KOPT-K1 (cell line): ENCODE results near the gene FOLH1.
"Not testable (repeated sequence)": the region's sequence is repeated elsewhere in the genome, so short reads cannot be mapped to it uniquely, and the experiment has no call there.

Experiments used
- H3K27ac ChIP-seq: fragments of 200-600 bp; sonication (generic); 2 replicates; pipeline ENCODE4 v1.5.1; 2016; ENCODE audit warnings: antibody characterized with exemption, mild to moderate bottlenecking, low read depth, low read length; ENCODE audit not compliant: poor library complexity, severe bottlenecking
- H3K36me3 ChIP-seq: fragments of 200-600 bp; sonication (generic); 2 replicates; pipeline ENCODE4 v1.5.1; 2017; ENCODE audit warnings: antibody characterized with exemption, mild to moderate bottlenecking, low read length, moderate library complexity; ENCODE audit not compliant: insufficient read depth
- H3K9me3 ChIP-seq: fragments of 200-600 bp; sonication (generic); 2 replicates; pipeline ENCODE4 v1.5.1; 2017; ENCODE audit warnings: antibody characterized with exemption, low read length, mild to moderate bottlenecking; ENCODE audit not compliant: insufficient read depth, poor library complexity, severe bottlenecking

Gene FOLH1

DNA sequence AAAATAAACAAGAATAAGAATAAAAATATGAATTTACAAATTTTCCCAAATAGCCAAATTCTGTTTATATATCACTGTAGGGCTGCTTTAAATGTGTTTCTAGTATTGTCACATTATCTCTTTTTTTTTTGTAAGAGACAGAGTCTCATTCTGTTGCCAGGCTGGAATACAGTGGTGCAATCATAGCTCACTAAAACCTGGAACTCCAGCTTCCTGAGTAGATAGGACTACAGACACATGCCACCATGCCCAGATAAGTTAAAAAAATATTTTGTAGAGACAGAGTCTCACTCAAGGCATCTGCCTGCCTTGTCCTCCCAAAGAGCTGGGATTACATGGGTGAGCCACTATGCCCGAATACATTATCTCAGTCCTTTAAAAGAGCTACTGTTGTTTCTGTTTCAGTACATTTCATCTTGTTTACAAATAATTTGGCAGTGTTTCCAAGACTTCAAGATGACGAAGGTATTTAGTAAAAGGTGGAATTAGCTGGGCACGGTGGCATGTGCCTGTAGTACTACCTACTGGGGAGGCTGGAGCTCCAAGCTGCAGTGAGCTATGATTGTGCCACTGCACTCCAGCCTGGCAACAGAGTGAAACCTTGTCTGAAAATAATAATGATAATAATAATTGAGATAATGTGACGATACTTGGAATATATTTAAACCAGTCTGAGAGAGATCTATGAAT is 6.0 kb downstream of the FOLH1 start:
- Histone ChIP-seq H3K36me3 (no peaks in the 10 kb centered on the region), H3K9me3 (no peaks in the 10 kb centered on the region), H3K27ac (no peak overlapping the region)

DNA sequence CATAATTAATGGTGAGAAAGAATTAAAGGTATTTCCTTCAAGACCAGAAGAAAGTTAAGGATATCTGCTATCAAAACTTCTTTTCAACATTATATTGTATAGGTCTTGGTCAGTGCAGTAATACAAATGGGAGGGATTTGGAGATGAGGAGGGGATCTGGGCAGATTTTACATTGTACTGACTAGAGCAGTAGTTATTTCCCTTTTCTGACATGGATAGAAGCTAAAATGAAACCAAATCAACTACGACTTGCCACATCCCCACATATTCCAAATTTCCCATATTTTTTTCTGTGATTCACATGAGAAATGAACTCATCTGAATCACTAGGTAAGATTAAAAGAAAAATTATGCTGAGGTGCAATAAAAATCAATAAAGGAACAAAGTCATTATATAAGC is 11.6 kb downstream of the FOLH1 start:
- H3K27ac ChIP-seq, H3K9me3 ChIP-seq, H3K36me3 ChIP-seq: not testable (repeated sequence)

DNA sequence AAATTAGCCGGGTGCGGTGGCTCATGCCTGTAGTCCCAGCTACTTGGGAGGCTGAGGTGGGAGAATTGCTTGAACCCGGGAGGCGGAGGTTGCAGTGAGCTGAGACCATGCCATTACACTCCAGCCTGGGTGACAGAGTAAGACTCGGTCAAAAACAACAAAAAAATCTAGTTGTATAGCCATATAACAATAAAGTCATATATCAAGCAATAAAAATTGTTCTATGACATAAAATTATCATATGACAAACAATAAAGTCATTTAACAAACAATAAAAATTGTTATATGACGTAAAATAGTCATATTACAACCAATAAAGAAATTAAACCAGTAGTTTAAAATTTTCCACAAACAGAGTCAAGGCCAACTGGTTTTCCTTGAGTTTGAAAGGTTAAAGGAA is 12.4 kb downstream of the FOLH1 start:
- H3K9me3 ChIP-seq, H3K36me3 ChIP-seq, H3K27ac ChIP-seq: not testable (repeated sequence)

DNA sequence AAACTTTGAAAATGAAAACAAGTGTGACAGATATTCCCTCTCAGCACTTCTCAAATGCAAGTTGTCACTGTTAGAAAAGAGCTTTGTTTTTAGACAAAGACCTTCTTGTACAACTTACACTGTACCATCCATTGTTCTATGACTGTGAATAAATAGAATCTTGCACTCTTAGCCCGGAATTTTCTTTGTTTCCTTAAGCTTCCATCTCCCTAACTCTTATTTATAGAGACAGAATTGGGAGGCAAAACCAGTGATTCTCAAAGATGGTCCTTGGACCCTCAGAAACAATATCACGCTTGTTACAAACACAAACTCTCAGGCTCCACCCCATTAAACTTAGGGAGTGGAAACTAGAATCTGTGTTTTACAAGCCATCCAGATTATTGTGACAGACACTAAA is 18.1 kb downstream of the FOLH1 start:
- not testable (repeated sequence) for H3K36me3 ChIP-seq, H3K27ac ChIP-seq, H3K9me3 ChIP-seq

DNA sequence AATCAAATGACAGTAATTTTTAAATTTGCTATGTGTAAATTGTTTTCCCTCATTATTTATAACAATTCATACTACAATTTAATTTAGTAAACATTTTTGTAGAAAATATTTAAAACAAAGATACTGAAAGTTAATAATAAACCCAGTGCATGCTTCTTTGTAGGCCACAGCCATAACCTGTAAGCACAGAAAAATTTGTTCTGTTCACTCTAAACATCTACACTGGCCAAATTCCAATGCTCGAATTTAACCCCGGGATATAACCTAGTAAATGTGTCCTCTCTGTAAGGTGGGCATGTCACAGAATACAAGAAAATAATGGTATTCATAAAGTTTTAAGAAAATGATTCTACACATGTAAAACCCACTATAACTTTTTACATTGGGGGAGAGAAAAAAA is 22.2 kb downstream of the FOLH1 start:
- not testable (repeated sequence) for H3K27ac ChIP-seq, H3K36me3 ChIP-seq, H3K9me3 ChIP-seq

DNA sequence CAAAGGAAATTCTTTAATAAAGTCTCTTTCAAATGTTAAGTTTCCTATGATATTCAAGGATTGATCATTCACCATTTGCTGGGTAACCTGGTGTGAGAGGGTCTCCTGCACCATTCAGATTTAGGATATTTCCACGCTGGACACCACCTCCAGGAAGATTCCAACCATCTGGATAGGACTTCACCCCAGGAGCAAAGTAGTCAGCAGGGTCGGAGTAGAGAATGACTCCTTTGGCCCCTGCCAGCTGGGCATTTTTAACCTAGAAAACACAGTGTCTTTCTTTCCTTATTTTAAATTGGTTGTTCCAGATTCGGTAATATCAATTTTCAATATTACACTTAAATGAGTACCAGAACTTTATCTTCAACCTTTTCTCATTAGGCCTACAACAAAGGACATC is 22.8 kb downstream of the FOLH1 start:
- H3K27ac ChIP-seq, H3K36me3 ChIP-seq, H3K9me3 ChIP-seq: not testable (repeated sequence)

DNA sequence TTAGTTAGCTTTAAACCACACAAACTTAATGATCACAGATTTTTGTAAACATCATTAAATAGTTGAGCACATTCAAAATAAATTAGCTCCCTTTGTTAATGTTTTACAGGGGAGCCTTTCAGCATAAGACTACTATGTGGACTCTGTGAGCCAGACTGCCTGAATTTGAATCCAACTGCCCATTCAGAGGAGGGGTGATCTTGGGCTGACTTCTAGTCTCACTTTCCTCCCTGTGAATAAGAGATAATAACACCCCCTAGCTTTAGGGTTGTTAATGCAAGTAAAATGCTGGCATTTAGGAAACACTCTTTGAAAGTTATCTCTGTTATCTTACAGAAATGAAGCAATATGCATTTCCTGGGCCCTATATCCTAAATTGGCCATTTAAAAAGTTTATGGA is 23.6 kb downstream of the FOLH1 start:
- H3K9me3 ChIP-seq, H3K36me3 ChIP-seq, H3K27ac ChIP-seq: not testable (repeated sequence)

DNA sequence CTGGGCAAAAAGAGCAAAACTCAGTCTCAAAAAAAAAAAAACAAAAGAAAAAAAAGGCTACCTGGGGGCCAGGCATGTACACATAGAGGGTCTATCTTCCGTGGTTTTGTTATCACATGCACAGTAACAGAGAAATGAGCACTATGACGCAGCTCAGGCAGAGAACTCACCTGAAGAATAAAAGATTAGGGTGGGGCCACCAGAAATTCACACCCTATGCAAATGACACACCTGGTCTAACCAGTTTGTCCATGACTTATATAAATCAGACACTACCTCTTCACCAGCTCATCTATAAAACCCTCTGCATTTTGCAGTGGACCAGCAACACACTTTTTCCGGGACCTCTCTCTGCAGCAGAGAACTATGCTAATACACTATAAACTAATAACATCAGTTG is 30.5 kb downstream of the FOLH1 start:
- not testable (repeated sequence) for H3K9me3 ChIP-seq, H3K27ac ChIP-seq, H3K36me3 ChIP-seq

DNA sequence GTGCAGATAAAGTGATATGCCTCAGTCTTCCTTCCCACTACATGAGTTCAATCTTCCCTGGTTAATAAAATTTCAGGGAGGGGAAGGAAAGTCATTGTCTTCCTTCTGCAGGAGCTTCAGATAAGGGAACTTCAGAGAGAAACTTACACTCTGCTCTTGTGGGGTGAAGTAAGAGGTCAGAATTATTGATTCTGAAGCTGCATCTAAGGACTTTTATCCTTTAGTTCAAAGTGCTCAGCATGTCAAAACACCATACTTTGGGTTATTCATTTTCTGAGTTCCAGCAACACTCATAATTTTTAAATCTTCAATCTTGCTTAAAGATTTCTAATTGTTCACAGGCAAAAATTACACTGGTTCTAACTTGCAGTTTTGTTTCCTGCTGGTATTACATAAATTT is 33.0 kb downstream of the FOLH1 start:
- H3K27ac ChIP-seq, H3K9me3 ChIP-seq, H3K36me3 ChIP-seq: not testable (repeated sequence)

DNA sequence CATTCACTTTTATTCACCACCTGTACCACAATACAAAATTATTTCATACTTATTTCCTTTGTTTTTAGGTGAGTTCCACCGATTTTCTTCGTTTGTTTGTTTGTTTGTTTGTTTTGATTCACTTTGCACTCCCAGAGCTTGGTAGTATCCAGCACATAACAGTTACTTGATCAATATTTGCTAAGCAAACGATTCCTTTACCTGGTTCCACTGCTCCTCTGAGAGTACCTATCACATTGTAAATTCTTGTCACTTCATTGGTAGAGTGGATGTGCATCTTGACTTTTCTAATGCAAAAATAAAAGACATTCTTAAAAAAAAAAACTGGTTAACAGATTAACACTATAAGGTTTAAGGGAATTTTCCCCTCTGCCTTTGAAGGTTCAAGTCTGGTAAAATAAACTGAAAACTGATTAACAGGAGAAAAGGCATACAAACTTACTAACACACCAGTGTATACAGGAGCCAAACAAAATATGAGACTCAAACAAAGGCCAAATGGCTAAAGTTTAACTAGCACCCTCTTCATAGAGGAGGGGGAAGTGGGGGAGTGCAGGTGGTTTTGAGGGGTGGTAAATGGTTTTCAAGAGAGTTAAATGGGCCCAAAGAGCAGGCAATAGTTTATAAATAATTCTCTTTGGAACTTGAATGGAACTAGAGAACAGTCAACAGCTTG is 33.6 kb downstream of the FOLH1 start:
- H3K27ac ChIP-seq, H3K9me3 ChIP-seq, H3K36me3 ChIP-seq: not testable (repeated sequence)

DNA sequence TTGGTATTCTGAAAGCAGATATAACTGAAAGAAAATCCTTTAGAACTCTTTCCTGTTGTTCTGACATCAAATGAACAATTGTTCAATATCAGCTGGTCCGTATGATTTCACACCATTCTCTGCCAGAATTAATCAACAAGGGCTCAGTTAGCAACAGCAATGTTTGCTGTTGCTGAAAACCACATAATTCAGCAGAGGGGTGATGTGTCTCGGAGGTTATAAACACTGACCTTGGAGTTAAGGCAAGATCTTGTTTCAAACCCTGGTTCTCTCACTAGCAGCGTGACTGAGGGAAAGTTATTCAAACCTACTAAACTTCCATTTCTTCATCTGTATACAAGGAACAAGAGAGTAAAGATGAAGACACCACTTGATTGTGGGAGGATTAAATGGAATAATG is 36.8 kb downstream of the FOLH1 start:
- not testable (repeated sequence) for H3K36me3 ChIP-seq, H3K9me3 ChIP-seq, H3K27ac ChIP-seq

DNA sequence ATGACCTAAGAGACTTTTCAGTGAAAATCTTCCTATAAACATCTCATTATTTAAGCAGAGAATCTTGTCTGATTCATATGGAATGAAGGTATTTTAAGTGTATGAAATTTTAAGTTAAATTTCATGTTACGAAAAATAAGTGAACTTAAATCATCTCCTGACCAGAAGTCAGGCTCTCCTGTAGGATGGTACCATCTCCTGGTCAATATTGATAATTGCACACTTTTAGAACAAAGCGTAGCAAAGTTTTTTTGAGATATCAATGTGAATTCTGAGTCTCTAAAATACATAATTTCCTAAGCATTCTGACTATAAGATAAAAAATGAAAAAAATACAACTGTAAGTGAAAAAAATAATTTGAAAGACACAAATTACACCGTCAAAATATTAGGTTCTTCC is 38.8 kb downstream of the FOLH1 start:
- not testable (repeated sequence) for H3K9me3 ChIP-seq, H3K27ac ChIP-seq, H3K36me3 ChIP-seq

DNA sequence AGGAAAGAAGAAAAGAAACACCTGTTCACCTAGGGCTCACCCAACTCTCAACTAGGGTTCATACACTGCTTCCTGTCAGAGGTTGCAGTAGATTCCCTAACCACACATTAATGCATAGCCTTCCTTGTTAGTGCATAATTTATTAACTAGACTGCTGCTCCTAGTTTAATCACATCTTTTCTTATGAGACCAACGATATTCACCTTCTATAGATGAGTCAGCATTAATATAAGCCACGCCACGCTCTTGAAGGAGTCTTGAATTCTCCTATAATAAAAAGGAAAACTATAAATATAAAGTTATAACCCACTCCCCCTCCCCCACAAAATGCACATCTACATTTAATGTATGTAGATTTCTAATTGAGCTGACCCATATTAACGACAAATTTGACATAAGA is 39.4 kb downstream of the FOLH1 start:
- not testable (repeated sequence) for H3K36me3 ChIP-seq, H3K27ac ChIP-seq, H3K9me3 ChIP-seq

DNA sequence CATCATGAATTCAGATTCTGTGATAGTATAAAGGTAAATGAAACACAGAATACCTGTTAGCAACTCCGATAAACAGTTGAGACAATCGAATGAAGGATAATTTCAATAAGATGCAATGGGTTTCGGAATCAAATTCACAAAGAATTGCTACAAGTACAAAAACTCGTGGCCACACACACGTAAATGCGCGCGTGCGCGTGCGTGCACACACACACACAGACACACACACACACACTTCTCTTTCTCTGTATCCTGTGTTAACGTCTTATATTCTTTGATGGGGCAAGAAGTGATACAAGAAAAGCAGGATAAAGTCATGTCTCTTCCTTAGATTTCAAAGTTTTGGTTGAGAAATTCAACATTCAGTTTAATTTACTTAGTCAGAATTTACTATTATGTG is 57.2 kb downstream of the FOLH1 start:
- H3K36me3 ChIP-seq = no peaks in the 10 kb centered on the region
- H3K27ac ChIP-seq = no peak overlapping the region
- no peaks in the 10 kb centered on the region for H3K9me3 ChIP-seq

DNA sequence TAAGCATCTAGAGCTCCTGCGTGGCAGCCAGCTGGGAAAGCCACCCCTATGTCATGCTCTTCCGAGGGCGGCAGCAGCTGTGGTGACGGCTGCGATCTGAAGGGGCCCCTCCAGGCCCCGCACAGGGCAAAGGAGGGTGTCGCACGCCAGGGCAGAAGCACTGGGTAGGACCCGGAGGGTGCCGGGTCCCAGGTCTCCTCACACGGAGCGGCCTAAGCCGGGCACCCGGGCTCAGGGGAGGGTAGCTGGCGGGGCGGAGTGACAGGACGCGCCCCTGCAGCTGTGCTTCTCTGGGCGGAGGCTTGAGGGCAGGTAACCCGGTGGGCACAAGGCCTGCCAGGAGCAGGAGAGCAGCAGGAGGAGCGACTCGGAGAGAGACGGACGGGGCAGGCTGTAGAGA is 106.0 kb downstream of the FOLH1 start:
- H3K9me3 ChIP-seq, H3K36me3 ChIP-seq, H3K27ac ChIP-seq: not testable (repeated sequence)
